ENCODE data around the gene STRIT1.

DNA sequence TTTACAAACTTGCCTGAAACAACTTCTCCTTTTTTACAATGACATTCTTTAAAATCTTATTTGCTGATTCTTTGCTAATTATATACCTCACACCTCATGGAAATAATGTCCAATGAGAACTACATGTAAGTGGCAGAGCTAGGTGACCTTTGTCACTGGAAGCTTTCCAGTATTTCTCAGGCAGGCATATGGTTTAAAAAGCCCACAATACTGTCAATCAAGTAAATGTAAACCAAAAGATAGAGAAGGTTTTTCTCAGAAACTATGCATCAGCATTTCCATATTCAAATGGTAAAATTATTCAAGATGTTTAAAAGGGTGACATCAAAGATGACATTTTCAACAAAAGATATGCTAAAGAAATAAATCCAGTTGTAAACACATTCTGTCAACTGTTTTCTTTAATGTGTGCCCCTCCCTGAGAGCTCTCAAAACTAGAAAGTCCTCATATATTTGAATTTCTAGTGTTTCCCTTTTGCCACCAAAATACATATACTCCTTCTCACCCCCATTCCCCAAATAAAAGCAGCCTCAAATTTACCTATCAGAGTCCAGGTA is 10.1 kb upstream of the STRIT1 start:
- TF ChIP-seq, protein P1, sequence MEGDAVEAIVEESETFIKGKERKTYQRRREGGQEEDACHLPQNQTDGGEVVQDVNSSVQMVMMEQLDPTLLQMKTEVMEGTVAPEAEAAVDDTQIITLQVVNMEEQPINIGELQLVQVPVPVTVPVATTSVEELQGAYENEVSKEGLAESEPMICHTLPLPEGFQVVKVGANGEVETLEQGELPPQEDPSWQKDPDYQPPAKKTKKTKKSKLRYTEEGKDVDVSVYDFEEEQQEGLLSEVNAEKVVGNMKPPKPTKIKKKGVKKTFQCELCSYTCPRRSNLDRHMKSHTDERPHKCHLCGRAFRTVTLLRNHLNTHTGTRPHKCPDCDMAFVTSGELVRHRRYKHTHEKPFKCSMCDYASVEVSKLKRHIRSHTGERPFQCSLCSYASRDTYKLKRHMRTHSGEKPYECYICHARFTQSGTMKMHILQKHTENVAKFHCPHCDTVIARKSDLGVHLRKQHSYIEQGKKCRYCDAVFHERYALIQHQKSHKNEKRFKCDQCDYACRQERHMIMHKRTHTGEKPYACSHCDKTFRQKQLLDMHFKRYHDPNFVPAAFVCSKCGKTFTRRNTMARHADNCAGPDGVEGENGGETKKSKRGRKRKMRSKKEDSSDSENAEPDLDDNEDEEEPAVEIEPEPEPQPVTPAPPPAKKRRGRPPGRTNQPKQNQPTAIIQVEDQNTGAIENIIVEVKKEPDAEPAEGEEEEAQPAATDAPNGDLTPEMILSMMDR (IDR thresholded peaks at IDR 0.05), result no peak
- TF ChIP-seq EZH2 (IDR thresholded peaks at IDR 0.05; ENCODE audit: borderline replicate concordance, insufficient read depth, low read depth, low read length, poor library complexity, severe bottlenecking), result no peak

Data from B cell (primary cell).